GM12874 (cell line): ENCODE data around the gene ZNF41.

Experiments used
- CTCF ChIP-seq: IDR thresholded peaks from 2 replicates; pipeline ENCODE4 v1.5.1; 2011; ENCODE audit warnings: low read depth, mild to moderate bottlenecking, control low read depth, low read length, moderate library complexity; ENCODE audit not compliant: insufficient read depth

ZNF41 gene

GRCh38 chrX:47448165-47448806 is 34.7 kb downstream of the ZNF41 start:
- no peak for TF ChIP-seq CTCF

GRCh38 chrX:47447607-47448006 is 35.4 kb downstream of the ZNF41 start:
- TF ChIP-seq CTCF, result no peak

- TF ChIP-seq CTCF, result no peak
Observed at GRCh38 chrX:47446971-47447370, 36.1 kb downstream of the ZNF41 start.

- TF ChIP-seq CTCF, result no peak
Observed at GRCh38 chrX:47446431-47446830, 36.6 kb downstream of the ZNF41 start.

- no peak for TF ChIP-seq CTCF
Observed at GRCh38 chrX:47430925-47431324, 52.1 kb downstream of the ZNF41 start.

GRCh38 chrX:47422444-47422843 is 60.6 kb downstream of the ZNF41 start:
- no peak for TF ChIP-seq CTCF

- no peak for TF ChIP-seq CTCF
Observed at GRCh38 chrX:47420962-47421361, 62.1 kb downstream of the ZNF41 start.
